ENCODE results near the gene HDAC4. TPM values are rescaled to one million over a fixed set of nuclear protein-coding genes. Genes with fewer than 3 reads are reported as not detected.
A peak's percentile ranks its signal among the peaks of the same experiment; 100 is the strongest.

HDAC4 gene
- total and polyA plus RNA-seq, 9 of the 15 experiments (the other 6 are each of a cell fraction or from before 2014, with no cell fraction given) = 0.11 to 20.2 (median 4.0) TPM

- TF ChIP-seq NR4A1 (CRISPR knock-in tag; IDR thresholded peaks at IDR 0.05) = no peak
- no peak for TF ChIP-seq NR4A1 (tag; IDR thresholded peaks at IDR 0.05)
- no peak for TF ChIP-seq ATF1 (CRISPR knock-in tag; IDR thresholded peaks at IDR 0.05)
- TF ChIP-seq ATF1 (tag; IDR thresholded peaks at IDR 0.05) = peak; percentile 57
- TF ChIP-seq, protein P1, sequence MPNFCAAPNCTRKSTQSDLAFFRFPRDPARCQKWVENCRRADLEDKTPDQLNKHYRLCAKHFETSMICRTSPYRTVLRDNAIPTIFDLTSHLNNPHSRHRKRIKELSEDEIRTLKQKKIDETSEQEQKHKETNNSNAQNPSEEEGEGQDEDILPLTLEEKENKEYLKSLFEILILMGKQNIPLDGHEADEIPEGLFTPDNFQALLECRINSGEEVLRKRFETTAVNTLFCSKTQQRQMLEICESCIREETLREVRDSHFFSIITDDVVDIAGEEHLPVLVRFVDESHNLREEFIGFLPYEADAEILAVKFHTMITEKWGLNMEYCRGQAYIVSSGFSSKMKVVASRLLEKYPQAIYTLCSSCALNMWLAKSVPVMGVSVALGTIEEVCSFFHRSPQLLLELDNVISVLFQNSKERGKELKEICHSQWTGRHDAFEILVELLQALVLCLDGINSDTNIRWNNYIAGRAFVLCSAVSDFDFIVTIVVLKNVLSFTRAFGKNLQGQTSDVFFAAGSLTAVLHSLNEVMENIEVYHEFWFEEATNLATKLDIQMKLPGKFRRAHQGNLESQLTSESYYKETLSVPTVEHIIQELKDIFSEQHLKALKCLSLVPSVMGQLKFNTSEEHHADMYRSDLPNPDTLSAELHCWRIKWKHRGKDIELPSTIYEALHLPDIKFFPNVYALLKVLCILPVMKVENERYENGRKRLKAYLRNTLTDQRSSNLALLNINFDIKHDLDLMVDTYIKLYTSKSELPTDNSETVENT (CRISPR knock-in tag; IDR thresholded peaks at IDR 0.05) = no peak
- TF ChIP-seq, protein P2, sequence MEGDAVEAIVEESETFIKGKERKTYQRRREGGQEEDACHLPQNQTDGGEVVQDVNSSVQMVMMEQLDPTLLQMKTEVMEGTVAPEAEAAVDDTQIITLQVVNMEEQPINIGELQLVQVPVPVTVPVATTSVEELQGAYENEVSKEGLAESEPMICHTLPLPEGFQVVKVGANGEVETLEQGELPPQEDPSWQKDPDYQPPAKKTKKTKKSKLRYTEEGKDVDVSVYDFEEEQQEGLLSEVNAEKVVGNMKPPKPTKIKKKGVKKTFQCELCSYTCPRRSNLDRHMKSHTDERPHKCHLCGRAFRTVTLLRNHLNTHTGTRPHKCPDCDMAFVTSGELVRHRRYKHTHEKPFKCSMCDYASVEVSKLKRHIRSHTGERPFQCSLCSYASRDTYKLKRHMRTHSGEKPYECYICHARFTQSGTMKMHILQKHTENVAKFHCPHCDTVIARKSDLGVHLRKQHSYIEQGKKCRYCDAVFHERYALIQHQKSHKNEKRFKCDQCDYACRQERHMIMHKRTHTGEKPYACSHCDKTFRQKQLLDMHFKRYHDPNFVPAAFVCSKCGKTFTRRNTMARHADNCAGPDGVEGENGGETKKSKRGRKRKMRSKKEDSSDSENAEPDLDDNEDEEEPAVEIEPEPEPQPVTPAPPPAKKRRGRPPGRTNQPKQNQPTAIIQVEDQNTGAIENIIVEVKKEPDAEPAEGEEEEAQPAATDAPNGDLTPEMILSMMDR (IDR thresholded peaks at IDR 0.05 in 2 of 3, conservative IDR thresholded peaks at IDR 0.05 in 1 of 3; ENCODE audit: insufficient read depth in 2 of 3, low read depth in 1 of 3, low read length in 3 of 3) = peak in 2 of 3 experiments; percentile 12 to 24; a peak in 2 of 6 replicates
- TF ChIP-seq CREM (IDR thresholded peaks at IDR 0.05; ENCODE audit: low read depth) = 0 out of 2 replicates have a peak, but pooled peaks have one; percentile 34
- TF ChIP-seq NFIC (IDR thresholded peaks at IDR 0.05) = no peak
- TF ChIP-seq MAFF (IDR thresholded peaks at IDR 0.05; ENCODE audit: low read length) = no peak
- peak; percentile 43; the same call in 1 of the 2 replicates for TF ChIP-seq JUN (IDR thresholded peaks at IDR 0.05; ENCODE audit: borderline replicate concordance, low read depth, low read length)
- no peak for TF ChIP-seq JUN (CRISPR knock-in tag; IDR thresholded peaks at IDR 0.05; ENCODE audit: borderline replicate concordance)
- TF ChIP-seq, protein P3, sequence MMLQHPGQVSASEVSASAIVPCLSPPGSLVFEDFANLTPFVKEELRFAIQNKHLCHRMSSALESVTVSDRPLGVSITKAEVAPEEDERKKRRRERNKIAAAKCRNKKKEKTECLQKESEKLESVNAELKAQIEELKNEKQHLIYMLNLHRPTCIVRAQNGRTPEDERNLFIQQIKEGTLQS (IDR thresholded peaks at IDR 0.05) = 0 out of 2 replicates have a peak, but pooled peaks have one; percentile 1
- TF ChIP-seq, protein P3 (CRISPR knock-in tag; conservative IDR thresholded peaks at IDR 0.05) = no peak
- TF ChIP-seq DACH1 (IDR thresholded peaks at IDR 0.05; ENCODE audit: partially characterized antibody) = no peak
- TF ChIP-seq, protein P4, sequence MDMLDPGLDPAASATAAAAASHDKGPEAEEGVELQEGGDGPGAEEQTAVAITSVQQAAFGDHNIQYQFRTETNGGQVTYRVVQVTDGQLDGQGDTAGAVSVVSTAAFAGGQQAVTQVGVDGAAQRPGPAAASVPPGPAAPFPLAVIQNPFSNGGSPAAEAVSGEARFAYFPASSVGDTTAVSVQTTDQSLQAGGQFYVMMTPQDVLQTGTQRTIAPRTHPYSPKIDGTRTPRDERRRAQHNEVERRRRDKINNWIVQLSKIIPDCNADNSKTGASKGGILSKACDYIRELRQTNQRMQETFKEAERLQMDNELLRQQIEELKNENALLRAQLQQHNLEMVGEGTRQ (CRISPR knock-in tag; IDR thresholded peaks at IDR 0.05) = no peak
- 0 out of 2 replicates have a peak, but pooled peaks have one; percentile 41 for TF ChIP-seq CTBP1 (IDR thresholded peaks at IDR 0.05; ENCODE audit: borderline replicate concordance)
- TF ChIP-seq CBFA2T3 (IDR thresholded peaks at IDR 0.05) = peak; percentile 56
- no peak for TF ChIP-seq NFATC3 (IDR thresholded peaks at IDR 0.05)
- no peak for TF ChIP-seq DDX20 (tag; IDR thresholded peaks at IDR 0.05; ENCODE audit: low read depth)
- no peak for TF ChIP-seq FUS (optimal IDR thresholded peaks at IDR 0.05; ENCODE audit: low read depth, low read length)
- peak; percentile 76 for TF ChIP-seq BHLHE40 (IDR thresholded peaks at IDR 0.05; ENCODE audit: low read length)
- TF ChIP-seq TBL1XR1 (IDR thresholded peaks at IDR 0.05; ENCODE audit: low read length in 2 of 2) = peak in 1 of 2 experiments; percentile 61; a peak in 1 of 4 replicates
- TF ChIP-seq RCOR1 (IDR thresholded peaks at IDR 0.05; ENCODE audit: borderline replicate concordance in 1 of 2, low read depth in 2 of 2, low read length in 2 of 2) = peak; percentile 75 to 99; a peak in 3 of 4 replicates
These were observed 135.8 kb downstream of the HDAC4 start (continued) for GRCh38 chr2:239264838-239265651.
